Activated T-helper 1 cell treated with anti-CD3 and anti-CD28 coated beads, Interleukin-12 subunit alpha, Interleukin-12 subunit beta, Interleukin-2, Interleukin-4 antibody, amounts not matched to agents 30 ng/mL and 10 ng/mL and 1 ng/mL, durations not matched to agents 14 hours and 24 hours and 36 hours (primary cell): ENCODE data around the gene ROS1. TPM values are rescaled to one million over a fixed set of nuclear protein-coding genes. Genes with fewer than 3 reads are reported as not detected.

Experiments used
- DNase-seq: peaks from one replicate; pipeline ENCODE4 v3.0.0; 2021; ENCODE audit warnings: low spot score
- H3K27ac Mint-ChIP-seq: one replicate; pipeline ENCODE4 v1.8.0; 2021; ENCODE audit warnings: mild to moderate bottlenecking, mixed read lengths
- H3K27me3 Mint-ChIP-seq: one replicate; pipeline ENCODE4 v1.8.0; 2022; ENCODE audit warnings: mild to moderate bottlenecking, moderate library complexity, mixed read lengths; ENCODE audit not compliant: insufficient read depth
- H3K36me3 Mint-ChIP-seq: one replicate; pipeline ENCODE4 v1.8.0; 2021; ENCODE audit warnings: low read depth, mixed read lengths
- H3K4me1 Mint-ChIP-seq: one replicate; pipeline ENCODE4 v1.8.0; 2021; ENCODE audit warnings: low read depth, mixed read lengths
- H3K4me3 Mint-ChIP-seq: one replicate; pipeline ENCODE4 v1.8.0; 2021; ENCODE audit warnings: mild to moderate bottlenecking, moderate library complexity, mixed read lengths
- H3K9me3 Mint-ChIP-seq: one replicate; pipeline ENCODE4 v1.8.0; 2021; ENCODE audit warnings: mixed read lengths
- intact Hi-C: fragments of 100-400 bp; cut with micrococcal nuclease; formaldehyde crosslinking; loops from one replicate; pipeline ENCODE4 v1.15.1; 2024
- total RNA-seq: library from RNA; stranded (reverse); gene quantifications from 2 replicates; pipeline ENCODE4 v1.2.3, GENCODE V29; 2022

The ROS1 gene
- total RNA-seq, 1 donor from 2014 or later: not detected

DNA sequence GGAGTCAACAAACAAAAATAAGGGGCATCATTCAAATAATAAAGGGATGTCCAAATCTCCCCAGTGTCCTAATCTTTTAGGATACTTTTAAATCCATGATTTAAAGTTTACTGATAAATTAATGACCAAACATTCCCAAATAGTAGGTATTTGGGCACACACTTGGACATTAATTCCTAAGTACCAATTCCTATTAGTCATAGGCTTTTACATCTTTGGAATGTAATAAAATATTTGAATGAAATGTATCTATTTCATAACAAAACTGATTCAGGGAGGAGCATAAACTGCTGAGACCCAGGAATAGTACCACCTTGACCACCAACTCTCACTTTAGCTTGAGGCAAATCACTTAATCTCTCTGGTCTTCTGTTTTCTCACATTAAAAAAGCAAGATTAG, 116.1 kb downstream of the ROS1 start:
- intact Hi-C loops: no loop called here
- H3K27ac Mint-ChIP-seq: no peak overlapping the region
- no peaks in the 10 kb centered on the region for H3K36me3 Mint-ChIP-seq
- no peaks in the 10 kb centered on the region for H3K9me3 Mint-ChIP-seq
- no peak for DNase-seq
- H3K27me3 Mint-ChIP-seq: peaks cover 4% of the 10 kb centered on the region
- H3K4me1 Mint-ChIP-seq: no peaks in the 10 kb centered on the region
- H3K4me3 Mint-ChIP-seq: no peak overlapping the region

DNA sequence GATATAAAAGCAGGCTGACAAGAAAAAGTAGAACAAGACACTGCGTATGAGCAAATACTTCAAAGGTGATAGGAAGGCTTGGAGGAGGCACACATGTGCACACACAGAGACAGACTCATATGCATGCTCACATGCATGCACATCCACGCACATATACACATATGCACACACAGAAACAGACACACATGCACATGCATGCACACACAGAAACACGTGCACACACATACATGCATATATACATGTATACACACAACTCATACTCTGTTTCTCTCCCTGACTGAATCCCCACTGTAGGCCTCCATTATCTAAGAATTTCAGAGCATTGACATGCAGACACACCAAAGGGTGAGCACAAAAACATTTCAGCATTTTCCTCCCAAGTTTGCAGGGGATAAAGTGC, 116.7 kb downstream of the ROS1 start:
- Mint-ChIP-seq H3K4me1 (no peaks in the 10 kb centered on the region), H3K36me3 (no peaks in the 10 kb centered on the region), H3K9me3 (no peaks in the 10 kb centered on the region), H3K4me3 (no peak overlapping the region), H3K27me3 (peaks cover 4% of the 10 kb centered on the region), H3K27ac (no peak overlapping the region)
- intact Hi-C loops: no loop called here
- no peak for DNase-seq

DNA sequence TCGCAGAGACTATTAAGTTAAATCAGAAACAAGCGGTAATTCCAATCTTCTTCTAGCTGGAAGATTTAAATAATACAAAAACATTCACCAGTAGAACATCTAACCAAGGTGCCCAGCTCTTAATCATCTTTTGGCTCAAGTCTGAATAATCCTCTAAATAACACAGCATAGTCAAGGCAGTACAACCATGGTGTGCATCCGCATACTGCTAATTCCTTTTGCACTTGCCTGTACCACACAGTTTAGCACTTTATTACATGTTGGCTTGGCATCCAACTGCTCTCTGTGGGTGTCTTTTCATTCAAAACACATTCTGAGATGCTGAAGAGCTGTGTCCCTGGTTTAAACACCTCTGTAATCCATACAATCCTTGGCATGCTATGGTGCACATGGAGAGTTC, 118.1 kb downstream of the ROS1 start:
- H3K4me3 Mint-ChIP-seq: no peak overlapping the region

DNA sequence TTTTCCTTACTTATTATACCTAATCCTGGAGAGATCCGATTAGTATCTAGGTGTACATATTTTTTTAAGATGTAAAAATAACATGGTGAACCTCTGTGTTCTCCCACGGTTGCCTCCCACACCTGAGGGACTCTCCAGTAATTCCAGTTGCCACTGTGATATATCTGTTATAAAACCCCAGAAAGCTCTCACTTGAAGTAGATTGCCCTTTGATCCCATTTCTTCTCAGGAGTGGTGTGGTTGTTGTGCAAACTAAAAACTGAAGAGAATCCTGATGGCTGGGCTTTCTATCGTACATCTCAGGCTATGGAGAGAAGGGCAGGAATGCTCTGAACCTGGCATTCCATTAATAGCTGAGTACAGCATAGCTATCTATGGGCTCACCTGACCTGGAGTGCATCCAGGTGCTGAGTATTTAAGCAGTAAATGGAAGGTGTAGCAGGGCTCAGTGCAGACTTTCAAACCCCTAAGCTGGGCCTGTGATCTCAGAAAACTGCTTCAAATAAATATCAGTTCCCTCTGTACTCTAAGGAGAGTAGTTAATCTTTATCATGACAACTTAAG, 119.4 kb downstream of the ROS1 start:
- H3K36me3 Mint-ChIP-seq: no peaks in the 10 kb centered on the region
- no peaks in the 10 kb centered on the region for H3K4me1 Mint-ChIP-seq
- intact Hi-C loops: no loop called here
- H3K4me3 Mint-ChIP-seq: no peak overlapping the region
- H3K27ac Mint-ChIP-seq: no peak overlapping the region
- H3K9me3 Mint-ChIP-seq: no peaks in the 10 kb centered on the region
- DNase-seq: no peak
- peaks cover 4% of the 10 kb centered on the region for H3K27me3 Mint-ChIP-seq

More for the DNA sequence above, 118.1 kb downstream of the ROS1 start:
- no peaks in the 10 kb centered on the region for H3K36me3 Mint-ChIP-seq
- peaks cover 4% of the 10 kb centered on the region for H3K27me3 Mint-ChIP-seq
- intact Hi-C loops: no loop called here
- no peaks in the 10 kb centered on the region for H3K4me1 Mint-ChIP-seq
- H3K27ac Mint-ChIP-seq: no peak overlapping the region
- DNase-seq: no peak
- H3K9me3 Mint-ChIP-seq: no peaks in the 10 kb centered on the region

DNA sequence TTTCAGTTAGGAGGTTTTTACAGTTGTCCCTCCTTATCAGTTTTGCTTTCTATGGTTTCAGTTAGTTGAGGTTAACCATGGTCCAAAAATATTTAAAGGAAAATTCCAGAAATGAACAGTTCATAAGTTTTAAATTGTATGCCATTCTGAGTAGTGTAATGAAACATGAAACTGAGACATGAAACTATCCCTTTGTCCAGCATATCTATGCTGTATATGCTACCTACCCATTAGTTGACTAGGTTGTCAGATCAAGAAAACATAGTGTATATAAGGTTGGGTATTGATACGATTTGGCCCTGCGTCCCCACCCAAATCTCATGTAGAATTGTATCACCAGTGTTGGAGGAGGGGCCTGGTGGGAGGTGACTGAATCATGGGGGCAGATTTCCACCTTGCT, 121.3 kb downstream of the ROS1 start:
- no peak for DNase-seq
- peaks cover 4% of the 10 kb centered on the region for H3K27me3 Mint-ChIP-seq
- no peaks in the 10 kb centered on the region for H3K9me3 Mint-ChIP-seq
- intact Hi-C loops: no loop called here
- no peak overlapping the region for H3K27ac Mint-ChIP-seq
- H3K4me3 Mint-ChIP-seq: no peak overlapping the region
- no peaks in the 10 kb centered on the region for H3K4me1 Mint-ChIP-seq
- no peaks in the 10 kb centered on the region for H3K36me3 Mint-ChIP-seq

DNA sequence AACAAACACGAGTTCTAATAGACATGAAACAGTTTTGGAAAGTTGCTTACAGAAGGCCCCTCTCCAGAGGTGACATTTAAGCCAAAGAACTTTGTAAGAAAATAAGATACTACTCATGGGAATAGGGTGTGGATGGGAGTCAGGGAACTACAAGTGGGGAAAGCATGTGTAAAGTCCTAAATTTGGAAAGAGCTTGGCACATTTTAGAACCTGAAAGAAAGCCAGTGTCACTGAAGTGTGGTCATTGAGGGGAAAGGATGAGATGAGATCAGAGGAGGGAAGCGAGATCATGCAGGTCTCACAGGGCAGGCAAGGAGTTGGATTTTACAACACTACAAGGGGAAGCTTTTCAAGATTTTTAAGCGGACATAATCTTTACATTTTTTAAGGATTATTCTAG, 122.4 kb downstream of the ROS1 start:
- DNase-seq: no peak
- Mint-ChIP-seq H3K36me3 (no peaks in the 10 kb centered on the region), H3K27me3 (peaks cover 4% of the 10 kb centered on the region), H3K4me1 (no peaks in the 10 kb centered on the region), H3K4me3 (no peak overlapping the region), H3K9me3 (no peaks in the 10 kb centered on the region), H3K27ac (no peak overlapping the region)
- intact Hi-C loops: no loop called here

DNA sequence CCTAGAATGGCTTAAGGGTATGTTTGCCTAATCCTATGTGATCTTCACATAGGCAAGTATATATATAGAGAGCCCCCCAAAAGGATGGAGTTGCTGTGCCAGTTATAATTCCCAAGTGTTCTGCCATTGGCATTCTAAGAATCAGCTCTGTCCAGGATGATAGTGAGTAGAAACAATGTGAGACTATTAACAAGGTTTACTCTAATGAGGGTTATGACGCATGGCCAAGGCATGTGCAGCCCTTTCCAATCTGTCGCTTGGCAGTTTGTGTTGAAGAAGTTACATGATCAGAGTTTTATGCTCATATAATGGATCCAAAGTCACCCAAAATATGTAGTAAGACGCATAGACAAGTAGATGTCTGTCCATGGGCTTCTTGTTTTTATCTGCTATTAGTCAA, 126.8 kb downstream of the ROS1 start:
- no peaks in the 10 kb centered on the region for H3K36me3 Mint-ChIP-seq
- DNase-seq: no peak
- no peaks in the 10 kb centered on the region for H3K9me3 Mint-ChIP-seq
- intact Hi-C loops: no loop called here
- H3K4me1 Mint-ChIP-seq: no peaks in the 10 kb centered on the region
- peaks cover 5% of the 10 kb centered on the region for H3K27me3 Mint-ChIP-seq
- H3K4me3 Mint-ChIP-seq: no peak overlapping the region
- H3K27ac Mint-ChIP-seq: no peak overlapping the region

DNA sequence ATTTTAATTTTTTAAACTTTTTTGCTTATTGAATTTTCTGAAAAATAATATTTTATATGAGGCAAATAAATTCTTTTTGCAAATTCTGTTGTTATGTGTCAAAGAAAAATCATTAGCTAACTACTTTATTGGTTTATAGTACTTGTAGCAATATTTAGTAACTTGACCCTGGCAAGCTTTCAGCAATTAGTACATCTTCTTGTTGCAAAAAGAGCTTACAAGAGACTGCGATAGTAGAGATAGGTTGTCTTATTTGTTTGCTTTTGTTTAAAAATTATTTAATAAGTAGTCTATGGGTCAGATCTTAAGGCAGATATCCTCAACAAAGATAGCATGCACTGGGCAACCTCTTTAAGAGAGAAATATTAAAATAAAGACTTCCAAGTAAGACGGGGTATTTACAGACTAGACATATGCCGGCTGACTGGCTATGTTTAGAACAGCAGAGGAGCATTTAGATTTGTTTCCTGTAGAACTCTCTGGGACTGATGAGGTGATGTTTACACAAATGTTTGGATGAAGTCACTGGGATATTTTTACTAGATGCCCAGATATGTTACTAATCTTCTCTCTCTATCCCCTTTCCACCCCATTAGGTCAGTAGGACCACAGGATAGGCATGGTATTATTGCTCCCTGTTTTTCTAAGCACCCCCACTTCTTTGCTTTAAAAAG, 135.4 kb downstream of the ROS1 start:
- Mint-ChIP-seq H3K4me3 (no peak overlapping the region), H3K9me3 (no peaks in the 10 kb centered on the region), H3K36me3 (no peaks in the 10 kb centered on the region), H3K27ac (no peak overlapping the region), H3K27me3 (peaks cover 3% of the 10 kb centered on the region), H3K4me1 (no peaks in the 10 kb centered on the region)
- DNase-seq: no peak
- intact Hi-C loops: no loop called here

DNA sequence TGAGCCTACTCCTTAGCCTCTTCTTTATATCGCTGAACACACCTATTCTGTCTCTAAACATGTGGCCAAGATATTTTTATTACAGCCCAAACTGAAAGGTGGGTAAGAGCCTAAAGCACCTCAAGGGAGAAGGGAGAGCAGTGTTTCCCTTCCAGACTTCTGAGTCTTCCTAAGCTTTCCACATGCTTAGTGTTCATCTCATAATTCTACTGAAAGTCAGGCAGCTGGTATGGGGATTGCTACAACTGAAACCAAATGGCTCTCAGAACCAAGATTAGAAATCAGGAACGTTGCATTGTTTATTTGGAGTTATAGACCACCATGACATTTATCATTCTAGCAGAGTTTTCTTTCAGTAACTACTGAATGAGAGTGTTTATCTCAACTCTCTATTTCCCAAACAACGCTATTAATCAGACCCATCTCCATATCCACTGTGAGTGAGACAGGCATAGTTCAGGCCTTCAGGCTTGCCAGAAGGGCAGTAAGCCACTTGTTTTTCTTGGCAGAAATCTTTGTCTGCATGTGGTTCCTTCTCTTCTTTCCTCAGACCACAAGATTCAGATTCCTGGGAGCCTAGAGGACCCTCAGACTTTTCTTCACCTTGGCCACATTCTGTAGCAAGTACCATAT, 137.5 kb downstream of the ROS1 start:
- intact Hi-C loops: no loop called here
- peaks cover 3% of the 10 kb centered on the region for H3K27me3 Mint-ChIP-seq
- no peaks in the 10 kb centered on the region for H3K36me3 Mint-ChIP-seq
- no peak overlapping the region for H3K27ac Mint-ChIP-seq
- H3K4me1 Mint-ChIP-seq: no peaks in the 10 kb centered on the region
- no peak overlapping the region for H3K4me3 Mint-ChIP-seq
- H3K9me3 Mint-ChIP-seq: no peaks in the 10 kb centered on the region
- no peak for DNase-seq

DNA sequence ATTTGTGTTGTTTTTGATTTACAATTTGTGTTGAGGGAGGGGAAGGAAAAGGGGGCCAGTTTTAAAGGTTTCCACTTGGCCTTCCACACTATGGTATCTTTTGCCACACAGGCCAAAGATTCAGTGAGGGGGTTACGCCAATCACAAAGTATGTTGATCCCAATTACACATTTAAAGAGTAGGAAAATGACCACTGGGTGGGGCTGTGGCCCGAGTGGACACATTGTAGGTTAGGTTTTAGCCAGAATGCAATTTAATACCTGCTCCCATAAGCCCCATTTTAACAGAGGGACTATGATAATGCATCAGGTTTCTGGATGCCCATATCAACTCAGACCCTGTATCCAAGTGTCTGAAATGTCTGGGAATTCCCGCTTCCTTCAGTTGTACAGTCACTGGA, 144.8 kb downstream of the ROS1 start:
- no peak overlapping the region for H3K27ac Mint-ChIP-seq

DNA sequence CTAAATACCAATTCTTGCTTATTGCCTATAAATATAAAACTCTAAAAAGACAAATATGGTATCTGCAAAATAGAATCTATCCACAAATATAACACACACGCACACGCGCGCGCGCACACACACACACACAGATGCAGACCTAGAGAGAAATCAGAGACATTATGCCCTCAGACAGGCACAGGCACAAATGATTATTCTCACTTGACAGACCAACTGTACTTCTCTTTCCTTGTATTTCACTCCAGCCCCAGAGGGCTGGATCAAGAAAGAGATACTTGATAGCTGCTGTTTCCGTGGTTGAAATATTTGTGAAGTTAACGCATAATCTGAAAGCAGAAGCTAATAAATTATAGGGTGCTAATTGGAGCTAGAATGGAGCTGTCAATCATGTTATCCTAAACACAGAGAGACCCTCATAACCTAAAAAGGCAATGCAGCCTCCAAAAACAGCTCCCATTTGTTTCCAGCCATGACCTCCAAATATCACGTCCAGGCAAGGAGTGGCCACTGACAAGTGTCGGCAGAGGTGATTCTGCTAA, 148.9 kb downstream of the ROS1 start:
- no peaks in the 10 kb centered on the region for H3K4me1 Mint-ChIP-seq
- intact Hi-C loops: no loop called here
- no peaks in the 10 kb centered on the region for H3K36me3 Mint-ChIP-seq
- no peaks in the 10 kb centered on the region for H3K9me3 Mint-ChIP-seq
- no peak overlapping the region for H3K4me3 Mint-ChIP-seq
- H3K27ac Mint-ChIP-seq: no peak overlapping the region
- no peak for DNase-seq
- H3K27me3 Mint-ChIP-seq: peaks cover 26% of the 10 kb centered on the region

More for the DNA sequence above, 144.8 kb downstream of the ROS1 start:
- Mint-ChIP-seq H3K9me3 (no peaks in the 10 kb centered on the region), H3K4me1 (no peaks in the 10 kb centered on the region), H3K27me3 (peaks cover 3% of the 10 kb centered on the region), H3K36me3 (no peaks in the 10 kb centered on the region), H3K4me3 (no peak overlapping the region)
- intact Hi-C loops: no loop called here
- no peak for DNase-seq

DNA sequence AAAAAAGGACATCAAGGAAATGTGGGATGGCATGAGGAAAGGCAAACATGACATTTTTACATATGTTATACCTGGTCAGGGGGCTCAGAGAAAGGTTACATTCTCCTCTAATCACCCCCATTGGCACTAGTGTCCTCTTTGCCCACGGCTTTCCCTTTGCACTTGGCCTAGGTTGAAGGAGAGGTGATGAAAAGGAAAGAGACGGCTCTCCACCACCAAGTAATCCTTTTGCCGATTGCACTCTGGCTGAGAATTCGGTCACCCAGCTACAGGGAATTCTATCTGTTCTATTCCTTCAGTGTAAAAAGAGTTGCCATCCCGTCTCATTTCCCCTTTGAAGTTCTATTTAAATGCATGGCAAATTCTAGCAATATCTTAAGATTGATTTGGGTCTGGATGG, 150.0 kb downstream of the ROS1 start:
- no peak for DNase-seq
- Mint-ChIP-seq H3K27me3 (peaks cover 32% of the 10 kb centered on the region), H3K9me3 (no peaks in the 10 kb centered on the region), H3K36me3 (no peaks in the 10 kb centered on the region), H3K4me1 (no peaks in the 10 kb centered on the region), H3K27ac (no peak overlapping the region), H3K4me3 (no peak overlapping the region)
- intact Hi-C loops: no loop called here

DNA sequence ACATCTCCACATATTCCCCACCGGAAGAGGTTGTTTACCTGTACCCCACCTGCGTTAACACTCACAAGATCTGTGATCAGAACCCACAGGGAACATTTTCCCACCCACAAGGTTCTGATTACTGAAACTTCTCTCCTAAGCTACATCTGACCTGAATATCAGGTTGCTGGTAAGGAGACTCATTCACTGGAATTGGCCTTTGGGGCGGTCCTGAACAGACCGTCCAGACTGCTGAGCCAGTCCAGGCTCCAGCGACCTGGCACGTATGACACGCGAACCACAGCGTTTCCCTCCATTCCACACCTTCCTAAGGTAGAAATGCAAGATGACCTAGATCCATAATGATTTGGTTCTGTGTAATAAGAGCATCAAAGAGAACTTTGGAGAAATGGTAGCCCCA, 150.5 kb downstream of the ROS1 start:
- H3K27me3 Mint-ChIP-seq: peaks cover 29% of the 10 kb centered on the region
- H3K27ac Mint-ChIP-seq: no peak overlapping the region
- no peaks in the 10 kb centered on the region for H3K4me1 Mint-ChIP-seq
- no peak overlapping the region for H3K4me3 Mint-ChIP-seq
- intact Hi-C loops: no loop called here
- no peaks in the 10 kb centered on the region for H3K36me3 Mint-ChIP-seq
- no peaks in the 10 kb centered on the region for H3K9me3 Mint-ChIP-seq
- no peak for DNase-seq
